Memory B cell (primary cell): Measurements from ENCODE around the gene NAALADL2.
"Not testable (repeated sequence)": the region's sequence is repeated elsewhere in the genome, so short reads cannot be mapped to it uniquely, and the experiment has no call there.

Experiments used
- ATAC-seq: fragments of 150-1000 bp; cut with Tn5 transposase; 2 replicates; pipeline ENCODE4 v1.10.0; 2021; ENCODE audit warnings: low read depth, mild to moderate bottlenecking, moderate library complexity
- DNase-seq, 2 donors: peaks; one replicate each; pipeline ENCODE4 v3.0.0; 2022; ENCODE audit warnings: low spot score in 2 of 2
- H3K27ac Mint-ChIP-seq: one replicate; pipeline ENCODE4 v1.8.0; 2022; ENCODE audit warnings: mild to moderate bottlenecking, moderate library complexity, mixed read lengths
- H3K27me3 Mint-ChIP-seq: one replicate; pipeline ENCODE4 v1.8.0; 2022; ENCODE audit warnings: mixed read lengths
- H3K36me3 Mint-ChIP-seq: one replicate; pipeline ENCODE4 v1.8.0; 2022; ENCODE audit warnings: mild to moderate bottlenecking, mixed read lengths
- H3K4me1 Mint-ChIP-seq: one replicate; pipeline ENCODE4 v1.8.0; 2022; ENCODE audit warnings: mixed read lengths
- H3K4me3 Mint-ChIP-seq: one replicate; pipeline ENCODE4 v1.8.0; 2022; ENCODE audit warnings: mild to moderate bottlenecking, moderate library complexity, mixed read lengths
- H3K9me3 Mint-ChIP-seq: one replicate; pipeline ENCODE4 v1.8.0; 2022; ENCODE audit warnings: mixed read lengths

Gene NAALADL2

DNA sequence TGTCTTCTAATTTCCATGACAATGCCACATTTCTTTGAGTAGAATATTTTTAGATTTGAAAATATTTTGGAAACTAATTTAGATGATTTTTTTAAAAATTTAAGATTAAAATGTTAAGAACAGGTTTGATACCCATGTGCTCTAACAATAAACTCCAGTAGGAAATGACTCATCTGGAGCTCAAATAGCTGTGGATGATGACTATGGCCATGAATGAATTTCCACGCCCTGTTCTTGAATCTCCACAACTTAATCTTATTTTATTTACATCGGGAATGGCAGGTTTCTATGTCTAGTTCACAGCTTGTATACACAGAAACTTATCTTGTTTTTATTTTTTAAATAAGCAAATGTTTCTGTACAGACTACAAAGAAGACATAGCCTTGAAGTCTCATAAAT lies 726.8 kb downstream of the NAALADL2 start:
- DNase-seq (no peak), ATAC-seq (no peak)
- Mint-ChIP-seq H3K36me3 (no peaks in the 10 kb centered on the region), H3K27ac (no peak overlapping the region), H3K27me3 (no peaks in the 10 kb centered on the region), H3K9me3 (no peaks in the 10 kb centered on the region), H3K4me1 (no peaks in the 10 kb centered on the region), H3K4me3 (no peak overlapping the region)

DNA sequence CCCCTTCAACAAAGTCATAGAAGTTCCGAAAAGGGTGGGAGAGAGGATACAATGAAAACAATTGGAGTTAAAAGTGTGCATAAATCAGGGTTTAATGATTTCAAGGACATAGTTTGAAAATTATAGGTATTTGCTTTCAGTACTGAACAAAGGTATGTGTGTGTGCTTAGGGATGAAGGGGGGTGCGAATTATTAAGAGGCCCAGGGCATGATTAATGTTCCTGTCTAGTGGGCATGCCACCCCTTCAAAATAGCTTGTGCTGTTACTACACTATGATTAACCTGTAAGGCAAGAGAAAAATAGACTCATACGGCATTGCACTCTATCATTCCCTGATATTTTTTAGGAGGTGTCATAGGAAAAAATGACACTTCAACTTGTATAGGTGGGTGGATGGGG lies 731.6 kb downstream of the NAALADL2 start:
- Mint-ChIP-seq H3K27ac (no peak overlapping the region), H3K27me3 (no peaks in the 10 kb centered on the region), H3K36me3 (no peaks in the 10 kb centered on the region), H3K4me1 (no peaks in the 10 kb centered on the region), H3K4me3 (no peak overlapping the region), H3K9me3 (peaks cover 2% of the 10 kb centered on the region)
- ATAC-seq = no peak
- DNase-seq = no peak

DNA sequence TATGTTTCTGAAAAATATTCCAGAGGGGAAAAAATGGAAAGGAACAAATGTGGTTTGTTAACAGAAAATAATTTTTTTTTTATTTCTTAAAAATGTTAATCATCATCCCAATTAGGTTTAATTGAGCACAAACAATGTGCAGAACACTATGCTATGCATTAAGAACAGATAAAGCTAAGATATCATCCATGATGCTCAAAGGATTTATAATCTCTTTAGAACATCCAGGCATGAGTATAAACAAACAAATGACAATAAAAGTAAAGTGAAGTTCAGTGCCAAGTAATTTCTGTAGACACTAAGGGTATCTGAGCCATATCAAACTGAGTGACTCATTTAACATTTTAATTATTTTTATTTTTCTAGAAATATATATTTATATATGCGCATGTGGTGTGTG lies 732.2 kb downstream of the NAALADL2 start:
- Mint-ChIP-seq H3K27me3 (no peaks in the 10 kb centered on the region), H3K27ac (no peak overlapping the region), H3K4me1 (no peaks in the 10 kb centered on the region), H3K9me3 (peaks cover 2% of the 10 kb centered on the region), H3K36me3 (no peaks in the 10 kb centered on the region), H3K4me3 (no peak overlapping the region)
- DNase-seq = no peak
- ATAC-seq = no peak

DNA sequence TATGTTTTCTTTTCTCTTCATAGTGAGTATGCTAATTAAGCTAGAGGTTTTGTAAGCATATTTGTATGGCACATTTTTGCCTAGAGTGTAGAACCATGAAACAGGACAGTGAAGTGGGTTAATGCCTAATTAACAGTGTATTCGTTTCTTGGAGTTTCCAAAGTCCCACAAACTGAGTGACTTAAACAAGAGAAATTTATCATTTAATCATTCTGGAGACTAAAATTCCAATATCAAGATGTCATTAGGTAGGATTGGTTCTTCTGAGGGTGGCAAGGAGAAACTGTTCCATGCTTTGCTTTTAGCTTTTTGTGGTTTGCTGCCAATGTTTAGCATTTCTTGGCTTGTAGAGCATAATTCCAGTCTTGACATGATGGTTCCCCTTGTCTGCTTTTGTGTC lies 734.2 kb downstream of the NAALADL2 start:
- Mint-ChIP-seq H3K4me1 (no peaks in the 10 kb centered on the region), H3K9me3 (peaks cover 2% of the 10 kb centered on the region), H3K27ac (no peak overlapping the region), H3K27me3 (no peaks in the 10 kb centered on the region), H3K4me3 (no peak overlapping the region), H3K36me3 (no peaks in the 10 kb centered on the region)
- DNase-seq (no peak), ATAC-seq (no peak)

DNA sequence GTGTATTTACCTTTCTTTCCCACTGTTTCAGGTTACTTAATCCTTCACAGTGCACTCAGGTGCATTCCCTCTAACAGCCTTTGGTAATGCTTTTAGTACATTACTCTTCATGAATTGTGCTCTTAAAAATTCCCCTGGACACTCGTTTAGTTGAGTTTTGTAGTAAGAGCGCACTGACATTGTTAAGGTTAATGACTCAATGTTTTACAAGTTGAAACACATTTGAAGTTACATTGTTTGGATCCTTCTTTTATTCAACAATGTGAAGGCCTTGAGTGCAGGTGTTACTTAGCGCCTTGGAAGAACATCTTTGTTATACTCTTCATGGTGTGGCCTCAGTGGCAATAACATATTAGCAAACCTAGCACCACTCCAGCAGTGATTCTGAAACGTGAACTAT lies 739.6 kb downstream of the NAALADL2 start:
- DNase-seq (no peak), ATAC-seq (no peak)
- Mint-ChIP-seq H3K4me3 (no peak overlapping the region), H3K4me1 (no peaks in the 10 kb centered on the region), H3K9me3 (peaks cover 2% of the 10 kb centered on the region), H3K27ac (no peak overlapping the region), H3K27me3 (no peaks in the 10 kb centered on the region), H3K36me3 (no peaks in the 10 kb centered on the region)

DNA sequence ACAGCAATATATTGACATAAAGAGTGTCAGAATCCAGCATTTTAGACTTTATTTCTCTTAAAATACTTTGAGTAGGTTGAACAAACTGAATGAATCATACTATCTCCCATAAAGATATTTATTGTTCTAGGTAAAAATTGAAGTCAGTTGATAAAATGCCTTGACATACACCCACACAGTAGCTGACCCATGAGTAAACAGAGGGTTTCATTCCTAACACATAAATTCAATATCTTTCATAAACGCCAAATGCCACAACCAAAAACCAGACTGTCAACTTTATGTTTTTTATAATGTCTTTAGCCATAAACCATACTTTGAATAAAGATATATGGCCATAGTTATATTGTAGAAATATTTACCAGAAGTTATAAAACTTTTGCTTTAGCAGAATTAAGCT lies 742.4 kb downstream of the NAALADL2 start:
- Mint-ChIP-seq H3K36me3 (no peaks in the 10 kb centered on the region), H3K9me3 (no peaks in the 10 kb centered on the region), H3K27me3 (no peaks in the 10 kb centered on the region), H3K4me1 (no peaks in the 10 kb centered on the region), H3K4me3 (no peak overlapping the region), H3K27ac (no peak overlapping the region)
- ATAC-seq (no peak), DNase-seq (no peak)

DNA sequence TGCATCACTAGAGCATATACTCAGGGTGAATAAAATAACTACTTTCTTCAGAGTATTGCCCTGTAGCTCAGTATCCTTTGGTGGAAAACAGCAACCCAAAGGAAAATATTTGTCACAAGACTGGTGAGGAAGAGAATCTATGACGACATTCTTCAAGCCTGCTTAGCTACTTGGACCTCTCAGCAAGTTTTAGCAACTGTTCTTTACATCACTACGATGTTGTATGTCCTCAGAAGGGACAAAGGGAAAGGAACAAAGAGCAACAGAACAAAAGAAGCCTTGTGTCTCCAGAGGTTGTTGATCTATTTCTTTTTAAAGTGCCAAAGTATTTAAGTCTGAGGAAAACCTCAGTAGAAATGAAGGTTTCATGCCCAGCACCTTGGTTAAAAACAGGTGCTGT lies 746.7 kb downstream of the NAALADL2 start:
- Mint-ChIP-seq H3K9me3 (no peaks in the 10 kb centered on the region), H3K27me3 (no peaks in the 10 kb centered on the region), H3K4me3 (no peak overlapping the region), H3K36me3 (no peaks in the 10 kb centered on the region), H3K27ac (no peak overlapping the region), H3K4me1 (no peaks in the 10 kb centered on the region)
- DNase-seq = no peak
- no peak for ATAC-seq

DNA sequence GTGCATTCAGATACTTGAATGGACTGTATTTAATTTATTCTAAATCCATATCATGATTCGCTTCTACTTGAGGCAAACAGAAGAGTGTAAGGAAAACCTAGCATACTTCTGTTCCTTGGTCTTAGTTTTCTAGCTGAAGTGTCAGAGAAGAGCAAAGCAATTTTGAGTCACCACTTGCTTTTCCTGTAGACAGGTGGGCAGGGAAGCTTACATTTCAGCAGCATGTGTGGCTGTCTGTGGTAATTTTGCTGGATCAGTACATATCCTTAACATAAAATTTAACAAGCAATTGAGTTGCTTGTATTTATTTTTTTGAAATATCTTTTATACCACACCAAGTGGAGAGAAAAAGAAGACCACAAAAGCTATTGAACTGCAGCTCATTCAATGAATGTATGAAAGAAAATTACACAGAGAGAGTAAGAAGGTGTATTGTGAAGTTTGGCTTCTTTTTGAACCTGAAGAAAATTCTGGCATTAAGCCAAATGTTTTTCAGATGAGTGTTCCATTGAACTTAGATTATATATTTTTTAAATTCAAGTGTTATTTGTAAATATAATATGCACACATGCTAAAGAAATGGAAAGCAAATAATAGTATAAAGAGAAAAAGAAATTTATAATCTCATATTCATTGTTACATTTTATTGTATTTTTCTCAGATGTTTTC lies 747.6 kb downstream of the NAALADL2 start:
- no peak for DNase-seq
- H3K4me1 Mint-ChIP-seq = no peaks in the 10 kb centered on the region
- ATAC-seq = no peak
- H3K27ac Mint-ChIP-seq = no peak overlapping the region
- no peaks in the 10 kb centered on the region for H3K27me3 Mint-ChIP-seq
- no peaks in the 10 kb centered on the region for H3K36me3 Mint-ChIP-seq
- H3K9me3 Mint-ChIP-seq = no peaks in the 10 kb centered on the region
- H3K4me3 Mint-ChIP-seq = no peak overlapping the region

DNA sequence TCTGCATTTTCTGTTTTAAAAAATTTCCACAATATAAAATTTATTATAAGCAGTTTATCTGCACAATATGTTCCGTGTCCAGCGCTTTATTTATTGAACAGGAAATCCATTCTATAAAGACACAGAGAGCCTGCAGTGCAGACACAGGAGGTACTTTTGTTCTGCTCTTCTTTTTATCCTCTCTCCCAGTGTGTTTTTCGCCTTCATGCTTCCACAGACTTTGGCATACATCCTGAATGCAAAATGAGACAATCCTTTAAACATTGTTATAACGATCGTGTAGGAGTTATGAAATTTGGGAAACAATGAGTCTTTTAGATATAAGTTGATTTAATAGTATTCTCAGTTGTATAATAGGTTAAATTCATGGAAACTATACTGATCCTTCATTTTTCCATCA lies 749.2 kb downstream of the NAALADL2 start:
- DNase-seq (no peak), ATAC-seq (no peak)
- no peaks in the 10 kb centered on the region for H3K4me1 Mint-ChIP-seq
- no peaks in the 10 kb centered on the region for H3K27me3 Mint-ChIP-seq
- no peaks in the 10 kb centered on the region for H3K9me3 Mint-ChIP-seq
- H3K27ac Mint-ChIP-seq = no peak overlapping the region
- no peaks in the 10 kb centered on the region for H3K36me3 Mint-ChIP-seq
- H3K4me3 Mint-ChIP-seq = no peak overlapping the region

DNA sequence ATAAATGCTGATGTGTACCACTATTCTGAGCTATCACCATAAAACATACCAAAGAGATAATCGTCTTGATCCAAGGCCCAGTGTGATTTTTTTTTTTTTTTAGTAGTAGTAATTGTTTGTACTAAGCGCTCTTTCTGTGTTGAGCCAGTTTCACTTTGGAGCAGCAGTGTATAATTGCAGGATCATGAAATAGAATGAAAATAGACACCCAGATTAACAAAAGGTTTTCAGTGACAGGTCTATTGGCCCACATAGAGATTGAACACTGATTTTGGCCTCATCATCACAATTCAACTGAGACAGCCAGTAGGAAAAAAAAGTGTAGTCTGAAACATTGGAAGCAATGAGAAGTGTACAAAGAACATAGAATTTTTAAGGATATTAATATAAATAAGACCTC lies 749.8 kb downstream of the NAALADL2 start:
- DNase-seq = no peak
- H3K36me3 Mint-ChIP-seq = no peaks in the 10 kb centered on the region
- H3K4me3 Mint-ChIP-seq = no peak overlapping the region
- no peak for ATAC-seq
- H3K27ac Mint-ChIP-seq = no peak overlapping the region
- no peaks in the 10 kb centered on the region for H3K4me1 Mint-ChIP-seq
- no peaks in the 10 kb centered on the region for H3K9me3 Mint-ChIP-seq
- H3K27me3 Mint-ChIP-seq = no peaks in the 10 kb centered on the region

DNA sequence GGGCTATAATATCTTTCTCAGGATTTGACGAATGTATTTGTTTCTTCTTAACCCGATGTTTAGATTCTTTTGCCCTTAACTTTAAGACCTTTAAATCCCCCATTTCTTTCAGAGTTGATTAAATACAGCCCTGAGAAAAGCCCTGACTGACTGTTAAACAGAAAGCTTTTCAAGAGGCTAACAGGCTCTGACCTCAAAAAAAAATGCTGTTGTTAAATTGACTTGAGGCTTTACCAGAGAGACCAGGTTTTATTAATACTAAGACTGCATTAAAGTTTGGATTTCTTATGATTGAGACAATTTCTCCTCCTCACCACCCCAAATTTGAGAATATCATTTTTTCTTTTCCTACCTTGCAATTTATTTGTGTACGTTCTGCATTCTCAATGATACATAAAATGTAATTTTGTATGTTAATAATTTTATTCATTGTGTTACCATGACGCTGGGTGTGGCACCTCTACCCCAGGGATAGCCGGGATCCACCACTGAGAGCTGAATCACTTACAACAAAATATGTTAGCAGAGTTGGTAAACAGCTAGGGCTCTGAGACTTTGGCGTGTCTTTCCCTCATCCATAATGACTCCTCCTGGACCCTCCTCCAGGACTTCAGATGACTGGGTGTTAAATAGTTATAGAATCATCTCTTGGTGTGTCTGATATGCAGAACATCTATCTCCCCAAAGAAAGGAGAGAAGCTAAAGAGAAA lies 753.5 kb downstream of the NAALADL2 start:
- no peak overlapping the region for H3K27ac Mint-ChIP-seq
- ATAC-seq (no peak), DNase-seq (no peak)
- no peaks in the 10 kb centered on the region for H3K27me3 Mint-ChIP-seq
- H3K4me3 Mint-ChIP-seq = no peak overlapping the region
- no peaks in the 10 kb centered on the region for H3K36me3 Mint-ChIP-seq
- no peaks in the 10 kb centered on the region for H3K4me1 Mint-ChIP-seq
- H3K9me3 Mint-ChIP-seq = no peaks in the 10 kb centered on the region

DNA sequence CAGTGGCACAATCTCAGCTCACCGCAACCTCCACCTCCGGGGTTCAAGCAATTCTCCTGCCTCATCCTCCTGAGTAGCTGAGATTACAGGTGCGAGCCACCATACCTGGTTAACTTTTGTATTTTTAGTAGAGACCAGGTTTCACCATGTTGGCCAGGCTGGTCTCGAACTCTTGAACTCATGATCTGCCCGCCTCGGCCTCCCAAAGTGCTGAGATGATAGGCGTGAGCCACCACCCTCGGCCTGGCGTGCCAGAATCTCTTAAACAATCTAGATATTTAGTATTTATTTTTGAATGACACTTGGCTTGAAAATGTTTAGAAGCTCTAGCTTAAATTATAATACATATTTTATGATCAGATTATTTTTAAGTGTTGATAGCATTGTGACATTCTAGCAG lies 755.0 kb downstream of the NAALADL2 start:
- not testable (repeated sequence) for ATAC-seq, H3K27me3 Mint-ChIP-seq, H3K27ac Mint-ChIP-seq, H3K36me3 Mint-ChIP-seq, DNase-seq, H3K9me3 Mint-ChIP-seq, H3K4me3 Mint-ChIP-seq, H3K4me1 Mint-ChIP-seq

DNA sequence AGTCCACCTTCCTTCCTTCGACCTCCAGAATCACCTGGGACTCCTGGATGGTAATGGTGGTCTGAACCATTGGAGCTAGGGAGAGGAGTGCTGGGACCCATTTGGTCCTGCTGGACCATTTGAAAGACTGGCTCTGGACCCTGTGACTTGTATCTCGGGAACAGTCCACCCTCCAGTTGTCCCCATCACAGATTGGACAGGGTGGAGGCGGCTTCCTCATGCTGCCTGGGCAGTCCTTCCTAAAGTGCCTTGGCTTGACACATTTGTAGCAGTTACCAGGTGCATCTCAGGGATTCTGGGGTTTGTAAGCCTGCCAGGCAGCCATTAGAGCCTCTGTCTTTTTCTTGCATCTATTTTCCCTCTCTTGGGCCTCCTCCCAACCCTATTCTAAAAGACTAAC lies 758.1 kb downstream of the NAALADL2 start:
- no peaks in the 10 kb centered on the region for H3K27me3 Mint-ChIP-seq
- H3K9me3 Mint-ChIP-seq = peaks cover 1% of the 10 kb centered on the region
- ATAC-seq (no peak), DNase-seq (no peak)
- no peak overlapping the region for H3K27ac Mint-ChIP-seq
- no peak overlapping the region for H3K4me3 Mint-ChIP-seq
- H3K4me1 Mint-ChIP-seq = no peaks in the 10 kb centered on the region
- H3K36me3 Mint-ChIP-seq = no peaks in the 10 kb centered on the region

DNA sequence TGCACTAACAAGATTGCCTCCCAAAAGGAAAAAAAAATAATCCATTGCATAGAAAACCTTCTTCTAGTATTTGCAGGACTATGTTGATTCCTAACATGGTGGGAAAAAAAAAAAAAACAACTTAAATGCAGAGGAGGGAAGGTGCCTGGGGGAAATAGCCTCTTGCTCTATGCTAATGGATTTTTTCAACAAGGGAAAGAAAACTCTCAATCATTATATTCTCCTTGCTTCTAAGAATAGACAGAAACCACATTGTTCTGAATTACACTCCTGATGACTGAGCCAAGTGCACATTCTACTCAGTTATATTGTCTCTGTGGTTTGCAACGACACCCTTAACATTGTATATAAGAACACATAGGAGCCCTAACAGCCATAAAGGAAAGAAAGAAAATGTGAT lies 760.2 kb downstream of the NAALADL2 start:
- Mint-ChIP-seq H3K4me3 (no peak overlapping the region), H3K4me1 (no peaks in the 10 kb centered on the region), H3K9me3 (peaks cover 1% of the 10 kb centered on the region), H3K27ac (no peak overlapping the region), H3K27me3 (no peaks in the 10 kb centered on the region), H3K36me3 (no peaks in the 10 kb centered on the region)
- DNase-seq (no peak), ATAC-seq (no peak)

DNA sequence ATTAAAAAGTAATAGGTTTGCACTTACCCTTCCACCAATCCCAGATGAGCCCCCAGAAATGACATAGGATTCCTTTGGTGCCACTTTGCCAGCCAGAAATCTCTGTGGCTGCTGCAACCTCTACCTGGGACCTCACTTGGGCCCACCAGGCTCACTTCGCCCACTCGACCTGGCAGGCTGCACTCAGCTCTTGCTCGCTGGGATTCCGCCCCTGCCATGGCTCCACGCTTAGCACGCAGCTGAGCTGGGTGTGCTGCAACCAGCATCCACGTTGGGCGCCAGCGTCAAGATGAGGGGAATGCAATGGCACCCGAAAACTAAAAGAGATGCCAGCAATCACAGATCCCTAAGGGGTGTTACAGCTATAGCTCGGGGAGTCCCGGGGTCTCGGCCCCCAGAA lies 761.0 kb downstream of the NAALADL2 start:
- Mint-ChIP-seq H3K9me3 (peaks cover 1% of the 10 kb centered on the region), H3K27ac (no peak overlapping the region), H3K36me3 (no peaks in the 10 kb centered on the region), H3K27me3 (no peaks in the 10 kb centered on the region), H3K4me1 (no peaks in the 10 kb centered on the region), H3K4me3 (no peak overlapping the region)
- ATAC-seq (no peak), DNase-seq (no peak)
